ENCODE results near the gene NFIB. TPM values are rescaled to one million over a fixed set of nuclear protein-coding genes. Genes with fewer than 3 reads are reported as not detected.

Gene NFIB
- total and polyA plus RNA-seq, 2 of the 13 experiments (the other 11 are each of a cell fraction or from before 2014, with no cell fraction given), result 0.98 to 4.6 TPM

DNA sequence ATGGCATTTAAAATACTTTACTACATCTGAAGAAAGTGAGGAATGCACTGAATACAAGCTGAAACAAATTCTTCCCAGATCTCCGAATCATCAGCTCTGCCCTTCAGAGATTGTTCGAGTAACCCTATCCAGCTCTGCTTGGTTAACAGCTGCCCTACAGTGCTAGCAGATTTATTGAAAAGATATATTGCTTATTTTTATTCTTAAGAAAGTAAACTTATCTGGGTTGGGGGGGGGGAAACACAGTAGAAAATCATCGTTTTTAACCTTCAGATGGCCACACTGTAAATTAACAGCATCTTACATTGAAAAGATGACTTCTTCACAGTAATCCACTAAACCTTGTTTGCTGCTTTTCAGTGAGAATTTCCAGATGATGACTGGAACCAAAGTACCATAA is 210.8 kb downstream of the NFIB start:
- Histone ChIP-seq H3K9me3 (ENCODE audit: low read length) (no peaks in the 10 kb centered on the region), H3K27ac (ENCODE audit: extremely low read length, insufficient read depth, low read length) (no peak overlapping the region), H3K4me3 (replicated peaks in 1 of 3; ENCODE audit: insufficient read depth in 1 of 3, low read depth in 2 of 3, low read length in 3 of 3) (no peak overlapping the region), H4K20me1 (ENCODE audit: insufficient read depth, low read length) (no peaks in the 10 kb centered on the region), H3K27me3 (ENCODE audit: control insufficient read depth in 1 of 2, insufficient read depth in 2 of 2, low read length in 2 of 2) (no peaks in the 10 kb centered on the region), H3K4me2 (ENCODE audit: low read depth, low read length) (no peak overlapping the region), H3K9ac (ENCODE audit: insufficient read depth, low read depth, low read length) (no peak overlapping the region), H2AFZ (ENCODE audit: low read length) (no peak overlapping the region), H3K4me1 (ENCODE audit: insufficient read depth, low read length) (no peaks in the 10 kb centered on the region), H3K79me2 (ENCODE audit: insufficient read depth, low read length) (no peaks in the 10 kb centered on the region), H3K36me3 (replicated peaks in 1 of 2; ENCODE audit: control insufficient read depth in 1 of 2, insufficient read depth in 2 of 2, low read length in 2 of 2) (no peaks in the 10 kb centered on the region)
- intact Hi-C loops (cut with micrococcal nuclease; ENCODE audit: unreplicated experiment) (loop anchor here (10.0 kb wide), 1 partner anchor 768 kb away; no protein-coding TSS in a partner anchor), in situ Hi-C loops (cut with HindIII; ENCODE audit: extremely low pct_ligation_motif_present, low pct_unique_long_range_greater_than_20kb) (loop anchor here (10.0 kb wide), 1 partner anchor 222 kb away; no protein-coding TSS in a partner anchor)
- 64% methylated on average over 3 of the region's 3 CpGs for WGBS (ENCODE audit: low lambda C conversion rate)
- ATAC-seq (no peak), FAIRE-seq (no peak), DNase-seq (ENCODE audit: low spot score) (no peak)
- POLR2A ChIA-PET, result no interaction called here
- TF ChIP-seq ZNF20 (CRISPR knock-in tag; IDR thresholded peaks at IDR 0.05) (no peak), ZNF30 (CRISPR knock-in tag; IDR thresholded peaks at IDR 0.05) (no peak), NCOA5 (CRISPR knock-in tag; IDR thresholded peaks at IDR 0.05) (no peak), ZNF513 (CRISPR knock-in tag; conservative IDR thresholded peaks at IDR 0.05) (no peak), REXO4 (CRISPR knock-in tag; IDR thresholded peaks at IDR 0.05; ENCODE audit: borderline replicate concordance) (no peak), ZNF3 (CRISPR knock-in tag; IDR thresholded peaks at IDR 0.05) (no peak), TEAD2 (CRISPR knock-in tag; IDR thresholded peaks at IDR 0.05) (no peak), ASH2L (IDR thresholded peaks at IDR 0.05; ENCODE audit: insufficient read length, low read depth, low read length) (no peak), KMT2A (CRISPR knock-in tag; IDR thresholded peaks at IDR 0.05) (no peak), ZFP62 (CRISPR knock-in tag; IDR thresholded peaks at IDR 0.05) (no peak), SNAPC5 (CRISPR knock-in tag; IDR thresholded peaks at IDR 0.05; ENCODE audit: borderline replicate concordance) (no peak), SNAI1 (CRISPR knock-in tag; IDR thresholded peaks at IDR 0.05; ENCODE audit: borderline replicate concordance) (no peak)
- TF ChIP-seq, protein P1, sequence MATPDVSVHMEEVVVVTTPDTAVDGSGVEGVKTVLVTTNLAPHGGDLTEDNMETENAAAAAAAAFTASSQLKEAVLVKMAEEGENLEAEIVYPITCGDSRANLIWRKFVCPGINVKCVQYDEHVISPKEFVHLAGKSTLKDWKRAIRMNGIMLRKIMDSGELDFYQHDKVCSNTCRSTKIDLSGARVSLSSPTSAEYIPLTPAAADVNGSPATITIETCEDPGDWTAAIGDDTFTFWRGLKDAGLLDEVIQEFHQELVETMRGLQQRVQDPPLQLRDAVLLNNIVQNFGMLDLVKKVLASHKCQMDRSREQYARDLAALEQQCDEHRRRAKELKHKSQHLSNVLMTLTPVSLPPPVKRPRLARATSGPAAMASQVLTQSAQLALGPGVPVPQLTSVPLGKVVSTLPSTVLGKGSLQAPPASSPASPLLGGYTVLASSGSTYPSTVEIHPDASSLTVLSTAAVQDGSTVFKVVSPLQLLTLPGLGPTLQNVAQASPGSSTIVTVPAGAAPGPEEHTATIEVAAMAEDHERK (CRISPR knock-in tag; IDR thresholded peaks at IDR 0.05; ENCODE audit: low read depth), result no peak
- TF ChIP-seq, protein P2, sequence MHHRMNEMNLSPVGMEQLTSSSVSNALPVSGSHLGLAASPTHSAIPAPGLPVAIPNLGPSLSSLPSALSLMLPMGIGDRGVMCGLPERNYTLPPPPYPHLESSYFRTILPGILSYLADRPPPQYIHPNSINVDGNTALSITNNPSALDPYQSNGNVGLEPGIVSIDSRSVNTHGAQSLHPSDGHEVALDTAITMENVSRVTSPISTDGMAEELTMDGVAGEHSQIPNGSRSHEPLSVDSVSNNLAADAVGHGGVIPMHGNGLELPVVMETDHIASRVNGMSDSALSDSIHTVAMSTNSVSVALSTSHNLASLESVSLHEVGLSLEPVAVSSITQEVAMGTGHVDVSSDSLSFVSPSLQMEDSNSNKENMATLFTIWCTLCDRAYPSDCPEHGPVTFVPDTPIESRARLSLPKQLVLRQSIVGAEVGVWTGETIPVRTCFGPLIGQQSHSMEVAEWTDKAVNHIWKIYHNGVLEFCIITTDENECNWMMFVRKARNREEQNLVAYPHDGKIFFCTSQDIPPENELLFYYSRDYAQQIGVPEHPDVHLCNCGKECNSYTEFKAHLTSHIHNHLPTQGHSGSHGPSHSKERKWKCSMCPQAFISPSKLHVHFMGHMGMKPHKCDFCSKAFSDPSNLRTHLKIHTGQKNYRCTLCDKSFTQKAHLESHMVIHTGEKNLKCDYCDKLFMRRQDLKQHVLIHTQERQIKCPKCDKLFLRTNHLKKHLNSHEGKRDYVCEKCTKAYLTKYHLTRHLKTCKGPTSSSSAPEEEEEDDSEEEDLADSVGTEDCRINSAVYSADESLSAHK (CRISPR knock-in tag; IDR thresholded peaks at IDR 0.05; ENCODE audit: borderline replicate concordance), result no peak
- BruUV-seq (replicated peaks), result no TSS peak
- CTCF ChIA-PET (ENCODE audit: low intra/inter-chr PET ratio, low total read pairs), result no interaction called here

Measured in HepG2 (cell line).